Uterus (tissue), 2 donors: ENCODE measurements around the gene MYCN.
A peak's percentile ranks its signal among the peaks of the same experiment; 100 is the strongest.

Source experiments
- POLR2A ChIP-seq, 2 donors: fragments of 450-650 bp; IDR thresholded peaks; one replicate each; pipeline ENCODE4 v1.6.1; 2016; ENCODE audit warnings: antibody characterized with exemption in 2 of 2, mild to moderate bottlenecking in 1 of 2, moderate library complexity in 1 of 2
- TF ChIP-seq, protein P1 (sequence below), 4 experiments: fragments of 200-600 bp in 2 of 4; fragments of 450-650 bp in 2 of 4; sonication (generic) in 2 of 4; IDR thresholded peaks; one replicate each; pipeline ENCODE4 v1.5.1; 2016 to 2019; ENCODE audit warnings: antibody characterized with exemption in 4 of 4, mild to moderate bottlenecking in 2 of 4, moderate library complexity in 1 of 4

DNA sequence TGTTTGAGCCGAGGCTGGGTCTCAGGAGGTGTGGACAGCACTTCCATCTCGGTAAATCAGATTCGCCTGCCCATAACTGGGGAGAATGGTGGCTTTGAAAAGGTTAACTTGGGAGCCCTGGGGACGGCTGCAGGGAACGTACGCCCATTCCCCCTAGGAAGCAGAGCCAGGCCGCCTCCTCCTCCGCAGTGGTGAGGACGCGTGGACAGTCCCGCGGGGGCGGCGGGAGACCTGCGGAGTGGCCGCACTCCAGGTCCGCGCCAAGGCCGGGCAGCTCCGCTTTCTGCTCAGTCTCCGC lies 845 bp upstream of the MYCN start:
- TF ChIP-seq, protein P1, sequence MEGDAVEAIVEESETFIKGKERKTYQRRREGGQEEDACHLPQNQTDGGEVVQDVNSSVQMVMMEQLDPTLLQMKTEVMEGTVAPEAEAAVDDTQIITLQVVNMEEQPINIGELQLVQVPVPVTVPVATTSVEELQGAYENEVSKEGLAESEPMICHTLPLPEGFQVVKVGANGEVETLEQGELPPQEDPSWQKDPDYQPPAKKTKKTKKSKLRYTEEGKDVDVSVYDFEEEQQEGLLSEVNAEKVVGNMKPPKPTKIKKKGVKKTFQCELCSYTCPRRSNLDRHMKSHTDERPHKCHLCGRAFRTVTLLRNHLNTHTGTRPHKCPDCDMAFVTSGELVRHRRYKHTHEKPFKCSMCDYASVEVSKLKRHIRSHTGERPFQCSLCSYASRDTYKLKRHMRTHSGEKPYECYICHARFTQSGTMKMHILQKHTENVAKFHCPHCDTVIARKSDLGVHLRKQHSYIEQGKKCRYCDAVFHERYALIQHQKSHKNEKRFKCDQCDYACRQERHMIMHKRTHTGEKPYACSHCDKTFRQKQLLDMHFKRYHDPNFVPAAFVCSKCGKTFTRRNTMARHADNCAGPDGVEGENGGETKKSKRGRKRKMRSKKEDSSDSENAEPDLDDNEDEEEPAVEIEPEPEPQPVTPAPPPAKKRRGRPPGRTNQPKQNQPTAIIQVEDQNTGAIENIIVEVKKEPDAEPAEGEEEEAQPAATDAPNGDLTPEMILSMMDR (IDR thresholded peaks at IDR 0.05): peak in 2 of 4 experiments; percentile 41 to 59
- TF ChIP-seq POLR2A (IDR thresholded peaks at IDR 0.05): no peak
